HepG2 (cell line): ENCODE measurements around the gene SVBP. TPM values are rescaled to one million over a fixed set of nuclear protein-coding genes. Genes with fewer than 3 reads are reported as not detected.

ENCODE experiments used
- BORCS8-MEF2B ChIP-seq: sonication (generic); formaldehyde crosslinking; IDR thresholded peaks from 2 replicates; pipeline ENCODE4 v1.8.0; 2022; ENCODE audit warnings: mild to moderate bottlenecking, missing genetic modification reagents
- CREB1 ChIP-seq, 2 experiments: fragments of 450-650 bp in 1 of 2; IDR thresholded peaks; 2 replicates each; pipeline ENCODE4 v1.6.1; 2016 to 2017; ENCODE audit warnings: control low read depth in 1 of 2, mild to moderate bottlenecking in 1 of 2, missing compliant biosample characterization in 1 of 2, missing genetic modification characterization in 1 of 2
- FOXA3 ChIP-seq: IDR thresholded peaks from 2 replicates; pipeline ENCODE4 v1.6.1; 2016; ENCODE audit warnings: missing genetic modification reagents, missing compliant biosample characterization
- FOXC1 ChIP-seq: sonication (generic); formaldehyde crosslinking; IDR thresholded peaks from 2 replicates; pipeline ENCODE4 v1.8.0; 2022; ENCODE audit warnings: mild to moderate bottlenecking, missing genetic modification reagents, borderline replicate concordance
- KDM2A ChIP-seq: sonication (generic); formaldehyde crosslinking; IDR thresholded peaks from 2 replicates; pipeline ENCODE4 v1.4.0; 2020; ENCODE audit warnings: low read depth, missing genetic modification reagents, borderline replicate concordance
- KMT2A ChIP-seq: sonication (generic); formaldehyde crosslinking; IDR thresholded peaks from 2 replicates; pipeline ENCODE4 v1.4.0; 2020; ENCODE audit warnings: missing genetic modification reagents
- MYC ChIP-seq: sonication (generic); formaldehyde crosslinking; IDR thresholded peaks from 2 replicates; pipeline ENCODE4 v1.9.0; 2021; ENCODE audit warnings: missing genetic modification reagents, borderline replicate concordance
- NPAS2 ChIP-seq: sonication (generic); formaldehyde crosslinking; IDR thresholded peaks from 2 replicates; pipeline ENCODE4 v1.8.0; 2022; ENCODE audit warnings: mild to moderate bottlenecking, missing genetic modification reagents, borderline replicate concordance
- PHF20 ChIP-seq: sonication (generic); formaldehyde crosslinking; IDR thresholded peaks from 2 replicates; pipeline ENCODE4 v1.5.0; 2020; ENCODE audit warnings: mild to moderate bottlenecking, missing genetic modification reagents
- STAG1 ChIP-seq: sonication (generic); formaldehyde crosslinking; IDR thresholded peaks from 2 replicates; pipeline ENCODE4 v1.4.0; 2020; ENCODE audit warnings: missing genetic modification reagents
- YEATS2 ChIP-seq: sonication (generic); formaldehyde crosslinking; IDR thresholded peaks from 2 replicates; pipeline ENCODE4 v1.4.0; 2020; ENCODE audit warnings: missing genetic modification reagents, borderline replicate concordance
- ZMYM4 ChIP-seq: sonication (generic); formaldehyde crosslinking; IDR thresholded peaks from 2 replicates; pipeline ENCODE4 v1.8.1; 2023; ENCODE audit warnings: mild to moderate bottlenecking, missing genetic modification reagents
- ZNF512B ChIP-seq: sonication (generic); formaldehyde crosslinking; IDR thresholded peaks from 2 replicates; pipeline ENCODE4 v1.5.1; 2020; ENCODE audit warnings: missing genetic modification reagents, mild to moderate bottlenecking, borderline replicate concordance
- ZNF703 ChIP-seq: sonication (generic); formaldehyde crosslinking; IDR thresholded peaks from 2 replicates; pipeline ENCODE4 v1.5.1; 2020; ENCODE audit warnings: missing genetic modification reagents, mild to moderate bottlenecking, moderate library complexity, borderline replicate concordance
- ZNF720 ChIP-seq: sonication (generic); formaldehyde crosslinking; IDR thresholded peaks from 2 replicates; pipeline ENCODE4 v1.4.0; 2020; ENCODE audit warnings: missing genetic modification reagents
- ZNF737 ChIP-seq: sonication (generic); formaldehyde crosslinking; IDR thresholded peaks from 2 replicates; pipeline ENCODE4 v1.5.0; 2020; ENCODE audit warnings: missing genetic modification reagents, mild to moderate bottlenecking, borderline replicate concordance
- ZNF777 ChIP-seq: sonication (generic); formaldehyde crosslinking; IDR thresholded peaks from 2 replicates; pipeline ENCODE4 v1.4.0; 2020; ENCODE audit warnings: missing genetic modification reagents
- ZNF781 ChIP-seq: sonication (generic); formaldehyde crosslinking; IDR thresholded peaks from 2 replicates; pipeline ENCODE4 v1.5.1; 2020; ENCODE audit warnings: borderline replicate concordance, mild to moderate bottlenecking, missing genetic modification reagents; ENCODE audit errors: not compliant biosample characterization
- ZNF782 ChIP-seq: sonication (generic); formaldehyde crosslinking; IDR thresholded peaks from 2 replicates; pipeline ENCODE4 v1.4.0; 2020; ENCODE audit warnings: missing genetic modification reagents, mild to moderate bottlenecking, borderline replicate concordance
- ZNF792 ChIP-seq: IDR thresholded peaks from 2 replicates; pipeline ENCODE4 v1.6.1; 2016
- ZNF878 ChIP-seq: sonication (generic); formaldehyde crosslinking; IDR thresholded peaks from 2 replicates; pipeline ENCODE4 v1.8.1; 2023; ENCODE audit warnings: mild to moderate bottlenecking, missing genetic modification reagents, moderate library complexity
- polyA plus RNA-seq, 8 experiments: library from polyadenylated mRNA; depleted of rRNA in 3 of 8; stranded (reverse) in 7 of 8; unstranded in 1 of 8; fragments of >200 nt; fragmentation: Illumina TruSeq in 4 of 8; extraction: Trizol in 4 of 8; gene quantifications; 2 replicates each; pipeline versions ENCODE4 v1.2.1 to v1.2.3, GENCODE V29; 2011 to 2016; ENCODE audit warnings: low read depth in 4 of 8, missing spikeins in 1 of 8, mixed read lengths in 1 of 8; ENCODE audit not compliant: insufficient read depth in 1 of 8
- total RNA-seq, 5 experiments: library from RNA; depleted of rRNA; stranded (reverse); fragments of >200 nt; fragmentation: Illumina TruSeq; extraction: Trizol; gene quantifications; 2 replicates each; pipeline ENCODE4 v1.2.3, GENCODE V29; 2016; ENCODE audit warnings: low read depth in 1 of 5
- TF ChIP-seq, protein P1 (sequence below): IDR thresholded peaks from 2 replicates; pipeline ENCODE4 v1.6.1; 2016; ENCODE audit warnings: control low read depth
- TF ChIP-seq, protein P2 (sequence below): sonication (generic); formaldehyde crosslinking; IDR thresholded peaks from 2 replicates; pipeline ENCODE4 v1.5.0; 2020; ENCODE audit warnings: mild to moderate bottlenecking, missing genetic modification reagents, moderate library complexity

Gene SVBP
- total and polyA plus RNA-seq, 2 of the 13 experiments (the other 11 are each of a cell fraction or from before 2014, with no cell fraction given), result 28.8 to 48.2 TPM

- TF ChIP-seq ZNF703 (CRISPR knock-in tag) (no peak), BORCS8-MEF2B (CRISPR knock-in tag) (0 out of 2 replicates have a peak, but pooled peaks have one; percentile 38), ZNF792 (CRISPR knock-in tag) (peak; percentile 51; the same call in 1 of the 2 replicates), KDM2A (CRISPR knock-in tag) (peak; percentile 59; the same call in 1 of the 2 replicates), ZMYM4 (peak; percentile 43; the same call in 1 of the 2 replicates), ZNF781 (CRISPR knock-in tag) (peak; percentile 47), STAG1 (CRISPR knock-in tag) (peak; percentile 23; the same call in 1 of the 2 replicates), ZNF782 (no peak; the same call in 1 of the 2 replicates), NPAS2 (CRISPR knock-in tag) (no peak), FOXC1 (no peak), YEATS2 (CRISPR knock-in tag) (peak; percentile 28; the same call in 1 of the 2 replicates), ZNF737 (CRISPR knock-in tag) (0 out of 2 replicates have a peak, but pooled peaks have one; percentile 68), ZNF777 (CRISPR knock-in tag) (no peak), CREB1 (IDR thresholded peaks at IDR 0.05) (peak; percentile 54), CREB1 (CRISPR knock-in tag; IDR thresholded peaks at IDR 0.05) (peak; percentile 38; the same call in 1 of the 2 replicates), FOXA3 (CRISPR knock-in tag) (peak; percentile 37; the same call in 1 of the 2 replicates), KMT2A (0 out of 2 replicates have a peak, but pooled peaks have one; percentile 37), PHF20 (CRISPR knock-in tag) (peak; percentile 51; the same call in 1 of the 2 replicates), ZNF512B (CRISPR knock-in tag) (no peak), MYC (no peak), ZNF878 (CRISPR knock-in tag) (peak; percentile 78; the same call in 1 of the 2 replicates), ZNF720 (CRISPR knock-in tag) (no peak)
- TF ChIP-seq, protein P1, sequence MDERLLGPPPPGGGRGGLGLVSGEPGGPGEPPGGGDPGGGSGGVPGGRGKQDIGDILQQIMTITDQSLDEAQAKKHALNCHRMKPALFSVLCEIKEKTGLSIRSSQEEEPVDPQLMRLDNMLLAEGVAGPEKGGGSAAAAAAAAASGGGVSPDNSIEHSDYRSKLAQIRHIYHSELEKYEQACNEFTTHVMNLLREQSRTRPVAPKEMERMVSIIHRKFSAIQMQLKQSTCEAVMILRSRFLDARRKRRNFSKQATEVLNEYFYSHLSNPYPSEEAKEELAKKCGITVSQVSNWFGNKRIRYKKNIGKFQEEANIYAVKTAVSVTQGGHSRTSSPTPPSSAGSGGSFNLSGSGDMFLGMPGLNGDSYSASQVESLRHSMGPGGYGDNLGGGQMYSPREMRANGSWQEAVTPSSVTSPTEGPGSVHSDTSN (CRISPR knock-in tag), result no peak
- TF ChIP-seq, protein P2, sequence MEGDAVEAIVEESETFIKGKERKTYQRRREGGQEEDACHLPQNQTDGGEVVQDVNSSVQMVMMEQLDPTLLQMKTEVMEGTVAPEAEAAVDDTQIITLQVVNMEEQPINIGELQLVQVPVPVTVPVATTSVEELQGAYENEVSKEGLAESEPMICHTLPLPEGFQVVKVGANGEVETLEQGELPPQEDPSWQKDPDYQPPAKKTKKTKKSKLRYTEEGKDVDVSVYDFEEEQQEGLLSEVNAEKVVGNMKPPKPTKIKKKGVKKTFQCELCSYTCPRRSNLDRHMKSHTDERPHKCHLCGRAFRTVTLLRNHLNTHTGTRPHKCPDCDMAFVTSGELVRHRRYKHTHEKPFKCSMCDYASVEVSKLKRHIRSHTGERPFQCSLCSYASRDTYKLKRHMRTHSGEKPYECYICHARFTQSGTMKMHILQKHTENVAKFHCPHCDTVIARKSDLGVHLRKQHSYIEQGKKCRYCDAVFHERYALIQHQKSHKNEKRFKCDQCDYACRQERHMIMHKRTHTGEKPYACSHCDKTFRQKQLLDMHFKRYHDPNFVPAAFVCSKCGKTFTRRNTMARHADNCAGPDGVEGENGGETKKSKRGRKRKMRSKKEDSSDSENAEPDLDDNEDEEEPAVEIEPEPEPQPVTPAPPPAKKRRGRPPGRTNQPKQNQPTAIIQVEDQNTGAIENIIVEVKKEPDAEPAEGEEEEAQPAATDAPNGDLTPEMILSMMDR (CRISPR knock-in tag), result peak; percentile 70
These were observed 51.1 kb downstream of the SVBP start (continued) for GRCh38 chr1:42765832-42766740.
